ENCODE data around the gene KCNH4.
A peak's percentile ranks its signal among the peaks of the same experiment; 100 is the strongest.

KCNH4 gene

GRCh38 chr17:42185621-42185930 lies 4.6 kb upstream of the KCNH4 start:
- no peak for TF ChIP-seq CTCF (IDR thresholded peaks at IDR 0.05; ENCODE audit: low read depth, low read length, missing control alignments)
- H3K36me3 ChIP-seq (replicated peaks): no peaks in the 10 kb centered on the region
- H3K27ac ChIP-seq: no peak overlapping the region
- no peak for DNase-seq
- H3K27me3 ChIP-seq (replicated peaks): peaks cover 10% of the 10 kb centered on the region
- H3K4me3 ChIP-seq (ENCODE audit: low read depth, low read length): no peak overlapping the region
- in situ Hi-C loops (cut with HindIII; ENCODE audit: low pct_ligation_motif_present, low sequenced_read_pairs): no loop called here

GRCh38 chr17:42184713-42185620 lies 4.0 kb upstream of the KCNH4 start, which contains the start of gene HCRT:
Gene HCRT (minus strand): TSS chr17:42185452. CDS start chr17:42185365, 87 bp downstream.
- in situ Hi-C loops (cut with HindIII; ENCODE audit: low pct_ligation_motif_present, low sequenced_read_pairs): no loop called here
- Histone ChIP-seq H3K27me3 (replicated peaks) (peaks cover 15% of the 10 kb centered on the region), H3K4me3 (ENCODE audit: low read depth, low read length) (peak within 1 kb of the TSS; percentile 38), H3K27ac (no peak within 1 kb of the TSS), H3K36me3 (replicated peaks) (no peaks in the 10 kb centered on the region)
- DNase-seq: no peak
- TF ChIP-seq CTCF (IDR thresholded peaks at IDR 0.05; ENCODE audit: low read depth, low read length, missing control alignments): no peak

- H3K27me3 ChIP-seq (replicated peaks): peaks cover 20% of the 10 kb centered on the region
Measured at GRCh38 chr17:42183741-42184711, 3.1 kb upstream of the KCNH4 start.

GRCh38 chr17:42182927-42183734 lies 2.2 kb upstream of the KCNH4 start:
- Histone ChIP-seq H3K4me3 (ENCODE audit: low read depth, low read length) (no peak overlapping the region), H3K27me3 (replicated peaks) (peaks cover 22% of the 10 kb centered on the region), H3K27ac (no peak overlapping the region), H3K36me3 (replicated peaks) (no peaks in the 10 kb centered on the region)
- no peak for TF ChIP-seq CTCF (IDR thresholded peaks at IDR 0.05; ENCODE audit: low read depth, low read length, missing control alignments)
- peak; percentile 9 for DNase-seq
- in situ Hi-C loops (cut with HindIII; ENCODE audit: low pct_ligation_motif_present, low sequenced_read_pairs): no loop called here

More at GRCh38 chr17:42183741-42184711, 3.1 kb upstream of the KCNH4 start:
- Histone ChIP-seq H3K27ac (no peak overlapping the region), H3K4me3 (ENCODE audit: low read depth, low read length) (peak overlapping the region; percentile 63), H3K36me3 (replicated peaks) (no peaks in the 10 kb centered on the region)
- peak; percentile 61 for TF ChIP-seq CTCF (IDR thresholded peaks at IDR 0.05; ENCODE audit: low read depth, low read length, missing control alignments)
- in situ Hi-C loops (cut with HindIII; ENCODE audit: low pct_ligation_motif_present, low sequenced_read_pairs): no loop called here
- DNase-seq: peak; percentile 23

- H3K4me3 ChIP-seq (ENCODE audit: low read depth, low read length): no peak overlapping the region
- no peak overlapping the region for H3K27ac ChIP-seq
- H3K27me3 ChIP-seq (replicated peaks): peaks cover 22% of the 10 kb centered on the region
- H3K36me3 ChIP-seq (replicated peaks): no peaks in the 10 kb centered on the region
- no peak for DNase-seq
- TF ChIP-seq CTCF (IDR thresholded peaks at IDR 0.05; ENCODE audit: low read depth, low read length, missing control alignments): no peak
- in situ Hi-C loops (cut with HindIII; ENCODE audit: low pct_ligation_motif_present, low sequenced_read_pairs): no loop called here
Measured at GRCh38 chr17:42181851-42182207, 887 bp upstream of the KCNH4 start.

Measured in brain microvascular endothelial cell (primary cell).